Right lobe of liver (tissue), 6 donors: ENCODE measurements around the gene TEX54. TPM values are rescaled to one million over a fixed set of nuclear protein-coding genes. Genes with fewer than 3 reads are reported as not detected.

Source experiments
- ATAC-seq, 4 donors: fragments of 200-7000 bp; cut with Tn5 transposase; one replicate each; pipeline ENCODE4 v1.9.1; 2020; ENCODE audit warnings: mild to moderate bottlenecking in 4 of 4, moderate library complexity in 4 of 4
- DNase-seq, 3 donors: peaks; one replicate each; pipeline ENCODE4 v3.0.0-alpha.2; 2020
- H3K27ac ChIP-seq, 3 donors: fragments of 200-600 bp; one replicate each; pipeline ENCODE4 v1.8.0; 2022
- H3K27me3 ChIP-seq, 2 donors: fragments of 200-600 bp; one replicate each; pipeline ENCODE4 v1.8.0; 2022
- H3K36me3 ChIP-seq, 4 donors: fragments of 200-600 bp; sonication (generic) in 1 of 4; one replicate each; pipeline versions ENCODE4 v1.5.1 to v1.8.0; 2017 to 2022; ENCODE audit warnings: control low read depth in 1 of 4
- H3K4me1 ChIP-seq, 4 donors: fragments of 200-600 bp; sonication (generic) in 1 of 4; one replicate each; pipeline versions ENCODE4 v1.5.1 to v1.8.0; 2017 to 2022; ENCODE audit warnings: control low read depth in 1 of 4
- H3K4me3 ChIP-seq, 3 donors: fragments of 200-600 bp; one replicate each; pipeline ENCODE4 v1.8.0; 2022
- H3K9me3 ChIP-seq, 4 donors: fragments of 200-600 bp; sonication (generic) in 1 of 4; one replicate each; pipeline versions ENCODE4 v1.5.1 to v1.8.0; 2017 to 2022; ENCODE audit warnings: control low read depth in 1 of 4
- CTCF ChIP-seq, 4 donors: fragments of 200-600 bp in 3 of 4; fragments of 450-650 bp in 1 of 4; IDR thresholded peaks; one replicate each; pipeline versions ENCODE4 v1.5.1 to v1.8.0; 2016 to 2022; ENCODE audit warnings: antibody characterized with exemption in 4 of 4, mild to moderate bottlenecking in 2 of 4
- POLR2A ChIP-seq: fragments of 450-650 bp; IDR thresholded peaks from one replicate; pipeline ENCODE4 v1.6.1; 2017; ENCODE audit warnings: antibody characterized with exemption, mild to moderate bottlenecking
- WGBS: methylation state at CpG from one replicate; pipeline ENCODE4 v1.1.6; 2018; ENCODE audit warnings: low coverage, low lambda C conversion rate; ENCODE audit not compliant: insufficient coverage; ENCODE audit errors: missing lambda C conversion rate; 5-methylcytosine and 5-hydroxymethylcytosine counted together
- intact Hi-C, 2 donors: fragments of 100-400 bp; cut with DNase I; formaldehyde crosslinking; loops; one replicate each; pipeline versions ENCODE4 v1.11.2 to v1.14.1; 2022
- total RNA-seq, 6 experiments: library from RNA; depleted of rRNA in 2 of 6; stranded (reverse); fragments of >200 nt in 2 of 6; fragmentation: NEBNext Ultra II Directional in 3 of 6; extraction: Animal tissue kit (Norgen Biotek cat#: 25700) in 3 of 6; gene quantifications; one replicate each; pipeline versions ENCODE4 v1.1.0 to v1.2.4, GENCODE V29; 2016 to 2023
- donor health status: DM: no; HTN: yes; CAD: no.
- donor health status: DM: no; HTN: no; CAD: no.
- donor health status: DM: no; HTN: no; CAD: no.
- donor health status: DM: no; HTN: yes; CAD: no.
- donor health status: DM: no; HTN: yes; CAD: no.

TEX54 gene
- total RNA-seq, 6 experiments from 2014 or later = not detected

- ATAC-seq (no peak), DNase-seq (no peak)
- intact Hi-C loops = loop anchor here in 1 of 2 donors (10.0 kb wide), 1 partner anchor 69 kb away; the partner anchor contains the start of gene TMEM179B
- no peaks in the 10 kb centered on the region for H3K27me3 ChIP-seq
- H3K9me3 ChIP-seq = no peaks in the 10 kb centered on the region
- peaks cover 0 to 19% (median 5%) of the 10 kb centered on the region in 4 donors for H3K4me1 ChIP-seq
- peaks cover 0 to 25% (median 15%) of the 10 kb centered on the region in 4 donors for H3K36me3 ChIP-seq
- WGBS = 57% methylated on average over 7 of the region's 7 CpGs
- H3K27ac ChIP-seq = no peak overlapping the region
- TF ChIP-seq CTCF (IDR thresholded peaks at IDR 0.05) = no peak
- no peak for TF ChIP-seq POLR2A
- no peak overlapping the region for H3K4me3 ChIP-seq
Observed at GRCh38 chr11:62853279-62853965, 20.8 kb upstream of the TEX54 start.

GRCh38 chr11:62852523-62853188 is 20.0 kb upstream of the TEX54 start:
- intact Hi-C loops = loop anchor here in 1 of 2 donors (10.0 kb wide), 1 partner anchor 68 kb away; the partner anchor contains the start of gene TMEM179B

GRCh38 chr11:62851807-62852522 is 19.3 kb upstream of the TEX54 start:
- intact Hi-C loops = loop anchor here in 1 of 2 donors (10.0 kb wide), 1 partner anchor 67 kb away; the partner anchor contains the start of gene TMEM179B
- H3K4me1 ChIP-seq = peaks cover 0 to 19% (median 5%) of the 10 kb centered on the region in 4 donors
- H3K4me3 ChIP-seq = no peak overlapping the region
- WGBS = 28% methylated on average over 3 of the region's 3 CpGs
- no peaks in the 10 kb centered on the region for H3K27me3 ChIP-seq
- TF ChIP-seq CTCF (IDR thresholded peaks at IDR 0.05) (no peak), POLR2A (no peak)
- no peaks in the 10 kb centered on the region for H3K9me3 ChIP-seq
- ATAC-seq (no peak), DNase-seq (no peak)
- H3K36me3 ChIP-seq = peaks cover 0 to 25% (median 15%) of the 10 kb centered on the region in 4 donors
- H3K27ac ChIP-seq = no peak overlapping the region

More at GRCh38 chr11:62852523-62853188, 20.0 kb upstream of the TEX54 start:
- Histone ChIP-seq H3K9me3 (no peaks in the 10 kb centered on the region), H3K4me1 (peaks cover 0 to 19% (median 5%) of the 10 kb centered on the region in 4 donors), H3K27ac (no peak overlapping the region), H3K27me3 (no peaks in the 10 kb centered on the region), H3K36me3 (peaks cover 0 to 25% (median 15%) of the 10 kb centered on the region in 4 donors), H3K4me3 (no peak overlapping the region)
- no peak for ATAC-seq
- TF ChIP-seq POLR2A = no peak
- TF ChIP-seq CTCF (IDR thresholded peaks at IDR 0.05) = no peak
- no peak for DNase-seq

- 65% methylated on average over 10 of the region's 15 CpGs for WGBS
- intact Hi-C loops = loop anchor here in 1 of 2 donors (10.0 kb wide), 1 partner anchor 66 kb away; the partner anchor contains the start of gene TMEM179B
- peaks cover 0 to 25% (median 15%) of the 10 kb centered on the region in 4 donors for H3K36me3 ChIP-seq
- H3K9me3 ChIP-seq = no peaks in the 10 kb centered on the region
- H3K27ac ChIP-seq = no peak overlapping the region
- ATAC-seq (no peak), DNase-seq (no peak)
- peaks cover 0 to 19% (median 5%) of the 10 kb centered on the region in 4 donors for H3K4me1 ChIP-seq
- TF ChIP-seq POLR2A (no peak), CTCF (IDR thresholded peaks at IDR 0.05) (no peak)
- H3K4me3 ChIP-seq = no peak overlapping the region
- H3K27me3 ChIP-seq = no peaks in the 10 kb centered on the region
Observed at GRCh38 chr11:62850911-62851806, 18.5 kb upstream of the TEX54 start.
